SH-SY5Y (cell line): Measurements from ENCODE around the gene MACROH2A2.

Source experiments
- GATA2 ChIP-seq: IDR thresholded peaks from 2 replicates; pipeline ENCODE4 v1.6.1; 2011; ENCODE audit warnings: mild to moderate bottlenecking, low read depth, low read length
- GATA3 ChIP-seq: IDR thresholded peaks from 2 replicates; pipeline ENCODE4 v1.6.1; 2011; ENCODE audit warnings: low read depth, mild to moderate bottlenecking, low read length, moderate library complexity

GRCh38 chr10:70074971-70075370 is 22.3 kb downstream of the MACROH2A2 start:
- TF ChIP-seq GATA2 (no peak), GATA3 (no peak)
